DOHH2 (cell line): ENCODE results near the gene ABCA10.

ENCODE experiments used
- H3F3A ChIP-seq: fragments of 200-600 bp; sonication (generic), shearing (Covaris generic); 2 replicates; pipeline ENCODE4 v1.6.0; 2016; ENCODE audit warnings: antibody characterized with exemption, mild to moderate bottlenecking; ENCODE audit not compliant: control insufficient read depth, insufficient read depth
- H3K27ac ChIP-seq: fragments of 200-600 bp; sonication (generic); 2 replicates; pipeline ENCODE4 v1.5.1; 2014; ENCODE audit warnings: low read depth, mild to moderate bottlenecking, low read length, moderate library complexity
- H3K27me3 ChIP-seq: fragments of 200-600 bp; sonication (generic); 2 replicates; pipeline ENCODE4 v1.6.1; 2014; ENCODE audit warnings: mild to moderate bottlenecking, low read length, mixed read lengths; ENCODE audit not compliant: control insufficient read depth
- H3K36me3 ChIP-seq: fragments of 200-600 bp; sonication (generic); 2 replicates; pipeline ENCODE4 v1.6.1; 2014; ENCODE audit warnings: mild to moderate bottlenecking, low read length, moderate library complexity, mixed read lengths; ENCODE audit not compliant: control insufficient read depth
- H3K4me1 ChIP-seq: fragments of 200-600 bp; sonication (generic); 2 replicates; pipeline ENCODE4 v1.6.1; 2014; ENCODE audit warnings: mild to moderate bottlenecking, low read length, mixed read lengths; ENCODE audit not compliant: control insufficient read depth
- H3K4me2 ChIP-seq: fragments of 200-600 bp; sonication (generic); 2 replicates; pipeline ENCODE4 v1.6.0; 2014; ENCODE audit warnings: mild to moderate bottlenecking, low read length, moderate library complexity
- H3K4me3 ChIP-seq: fragments of 200-600 bp; sonication (generic); 2 replicates; pipeline ENCODE4 v1.5.1; 2014; ENCODE audit warnings: mild to moderate bottlenecking, low read length, mixed read lengths
- H3K79me2 ChIP-seq: fragments of 200-600 bp; sonication (generic); 2 replicates; pipeline ENCODE4 v1.6.1; 2014; ENCODE audit warnings: mild to moderate bottlenecking, low read length, mixed read lengths; ENCODE audit not compliant: control insufficient read depth
- H3K9me2 ChIP-seq: fragments of 200-600 bp; sonication (generic); replicated peaks from 2 replicates; pipeline ENCODE4 v1.6.1; 2014; ENCODE audit warnings: mild to moderate bottlenecking, low read length, mixed read lengths; ENCODE audit not compliant: control insufficient read depth
- H3K9me3 ChIP-seq: fragments of 200-600 bp; sonication (generic); 2 replicates; pipeline ENCODE4 v1.6.1; 2014; ENCODE audit warnings: antibody characterized with exemption, low read length, mixed read lengths; ENCODE audit not compliant: control insufficient read depth, insufficient read depth
- H4K20me1 ChIP-seq: fragments of 200-600 bp; sonication (generic); 2 replicates; pipeline ENCODE4 v1.6.0; 2014; ENCODE audit warnings: low read depth, mild to moderate bottlenecking, antibody characterized with exemption, low read length, moderate library complexity; ENCODE audit not compliant: control insufficient read depth, insufficient read depth
- CTCF ChIP-seq: fragments of 200-600 bp; sonication (generic); IDR thresholded peaks from one replicate; pipeline ENCODE4 v1.5.1; 2014; ENCODE audit warnings: antibody characterized with exemption, mild to moderate bottlenecking, low read depth, low read length; ENCODE audit not compliant: poor library complexity, severe bottlenecking
- EZH2phosphoT487 ChIP-seq: fragments of 200-600 bp; sonication (generic); IDR thresholded peaks from 2 replicates; pipeline ENCODE4 v1.6.1; 2017; ENCODE audit warnings: borderline replicate concordance, mild to moderate bottlenecking, antibody characterized with exemption, low read length, moderate library complexity, mixed read lengths

The ABCA10 gene

GRCh38 chr17:69231521-69231920 lies 2.9 kb upstream of the ABCA10 start:
- Histone ChIP-seq H3K36me3 (no peaks in the 10 kb centered on the region), H3K9me3 (no peaks in the 10 kb centered on the region), H3K4me1 (no peaks in the 10 kb centered on the region), H4K20me1 (no peaks in the 10 kb centered on the region), H3K27ac (no peak overlapping the region), H3F3A (no peaks in the 10 kb centered on the region), H3K27me3 (0 out of 2 replicates have a peak, but pooled peaks cover 2% of the 10 kb centered on the region), H3K9me2 (no peaks in the 10 kb centered on the region), H3K4me3 (no peak overlapping the region), H3K4me2 (no peak overlapping the region), H3K79me2 (no peaks in the 10 kb centered on the region)
- TF ChIP-seq CTCF (no peak), EZH2phosphoT487 (no peak)

GRCh38 chr17:69230939-69231338 lies 2.3 kb upstream of the ABCA10 start:
- 0 out of 2 replicates have a peak, but pooled peaks cover 2% of the 10 kb centered on the region for H3K27me3 ChIP-seq
- H3K4me1 ChIP-seq, result no peaks in the 10 kb centered on the region
- TF ChIP-seq CTCF, result no peak
- TF ChIP-seq EZH2phosphoT487, result no peak
- H3K79me2 ChIP-seq, result no peaks in the 10 kb centered on the region
- H3K36me3 ChIP-seq, result no peaks in the 10 kb centered on the region
- H3K4me3 ChIP-seq, result no peak overlapping the region
- H3K9me3 ChIP-seq, result no peaks in the 10 kb centered on the region
- no peaks in the 10 kb centered on the region for H3F3A ChIP-seq
- H3K9me2 ChIP-seq, result no peaks in the 10 kb centered on the region
- H3K27ac ChIP-seq, result no peak overlapping the region
- H4K20me1 ChIP-seq, result no peaks in the 10 kb centered on the region
- H3K4me2 ChIP-seq, result no peak overlapping the region

GRCh38 chr17:69228018-69228417 lies 606 bp downstream of the ABCA10 start:
- Histone ChIP-seq H3K27ac (no peak overlapping the region), H3K36me3 (no peaks in the 10 kb centered on the region), H3K79me2 (no peaks in the 10 kb centered on the region), H3K4me2 (no peak overlapping the region), H3K9me2 (no peaks in the 10 kb centered on the region), H3K4me1 (no peaks in the 10 kb centered on the region), H3K27me3 (no peaks in the 10 kb centered on the region), H3F3A (no peaks in the 10 kb centered on the region), H3K9me3 (no peaks in the 10 kb centered on the region), H4K20me1 (no peaks in the 10 kb centered on the region), H3K4me3 (no peak overlapping the region)
- TF ChIP-seq EZH2phosphoT487 (no peak), CTCF (no peak)

- Histone ChIP-seq H3K9me2 (no peaks in the 10 kb centered on the region), H3K4me3 (no peak overlapping the region), H3K36me3 (no peaks in the 10 kb centered on the region), H4K20me1 (no peaks in the 10 kb centered on the region), H3K27me3 (no peaks in the 10 kb centered on the region), H3K4me1 (no peaks in the 10 kb centered on the region), H3K79me2 (no peaks in the 10 kb centered on the region), H3F3A (no peaks in the 10 kb centered on the region), H3K4me2 (no peak overlapping the region), H3K9me3 (no peaks in the 10 kb centered on the region), H3K27ac (no peak overlapping the region)
- TF ChIP-seq CTCF (no peak), EZH2phosphoT487 (no peak)
Observed at GRCh38 chr17:69227541-69227940, 1.1 kb downstream of the ABCA10 start.
